ENCODE data around the gene TMEM175.

Gene TMEM175

DNA sequence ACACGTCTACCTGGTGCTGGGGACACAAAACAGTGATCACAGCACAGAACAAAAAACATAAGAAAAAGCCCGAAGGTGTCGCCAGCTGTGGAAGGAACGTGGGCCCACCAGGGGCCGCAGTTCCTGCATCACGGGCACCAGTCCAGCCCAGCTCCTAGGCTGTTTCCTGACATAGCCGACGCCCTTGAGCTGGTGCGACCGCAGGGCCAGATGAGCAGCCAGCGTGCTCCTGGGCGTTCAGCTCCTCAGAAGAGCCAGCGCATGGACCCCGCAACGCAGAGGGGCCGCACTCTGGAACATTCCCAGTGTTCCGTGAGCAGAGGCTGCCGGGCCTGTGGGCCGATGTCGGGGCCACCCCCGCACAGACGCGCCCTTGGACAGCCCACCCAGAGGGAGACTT is 44.2 kb upstream of the TMEM175 start:
- H3K36me3 ChIP-seq (ENCODE audit: insufficient read depth), result no peaks in the 10 kb centered on the region

GRCh38 chr4:889516-889915 is 42.7 kb upstream of the TMEM175 start:
- no peaks in the 10 kb centered on the region for H3K27me3 ChIP-seq (ENCODE audit: insufficient read depth, low read depth)
- no peak overlapping the region for H2AFZ ChIP-seq (ENCODE audit: low read depth)
- no peak overlapping the region for H3K9ac ChIP-seq
- H3K4me2 ChIP-seq, result no peak overlapping the region
- no peak overlapping the region for H3K27ac ChIP-seq
- H3K4me3 ChIP-seq (IDR thresholded peaks at IDR 0.05; ENCODE audit: insufficient read depth, low read depth, low read length), result no peak overlapping the region
- TF ChIP-seq, protein P1, sequence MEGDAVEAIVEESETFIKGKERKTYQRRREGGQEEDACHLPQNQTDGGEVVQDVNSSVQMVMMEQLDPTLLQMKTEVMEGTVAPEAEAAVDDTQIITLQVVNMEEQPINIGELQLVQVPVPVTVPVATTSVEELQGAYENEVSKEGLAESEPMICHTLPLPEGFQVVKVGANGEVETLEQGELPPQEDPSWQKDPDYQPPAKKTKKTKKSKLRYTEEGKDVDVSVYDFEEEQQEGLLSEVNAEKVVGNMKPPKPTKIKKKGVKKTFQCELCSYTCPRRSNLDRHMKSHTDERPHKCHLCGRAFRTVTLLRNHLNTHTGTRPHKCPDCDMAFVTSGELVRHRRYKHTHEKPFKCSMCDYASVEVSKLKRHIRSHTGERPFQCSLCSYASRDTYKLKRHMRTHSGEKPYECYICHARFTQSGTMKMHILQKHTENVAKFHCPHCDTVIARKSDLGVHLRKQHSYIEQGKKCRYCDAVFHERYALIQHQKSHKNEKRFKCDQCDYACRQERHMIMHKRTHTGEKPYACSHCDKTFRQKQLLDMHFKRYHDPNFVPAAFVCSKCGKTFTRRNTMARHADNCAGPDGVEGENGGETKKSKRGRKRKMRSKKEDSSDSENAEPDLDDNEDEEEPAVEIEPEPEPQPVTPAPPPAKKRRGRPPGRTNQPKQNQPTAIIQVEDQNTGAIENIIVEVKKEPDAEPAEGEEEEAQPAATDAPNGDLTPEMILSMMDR (conservative IDR thresholded peaks at IDR 0.05; ENCODE audit: low read depth, low read length), result no peak
- H3K79me2 ChIP-seq (ENCODE audit: insufficient read depth, low read depth), result no peaks in the 10 kb centered on the region
- no peaks in the 10 kb centered on the region for H3K36me3 ChIP-seq (ENCODE audit: insufficient read depth)
- no peaks in the 10 kb centered on the region for H4K20me1 ChIP-seq (ENCODE audit: insufficient read depth)
- H3K4me1 ChIP-seq (ENCODE audit: low read depth, poor library complexity, severe bottlenecking), result no peaks in the 10 kb centered on the region

More for the DNA sequence above, 44.2 kb upstream of the TMEM175 start:
- Histone ChIP-seq H3K9ac (no peak overlapping the region), H4K20me1 (ENCODE audit: insufficient read depth) (no peaks in the 10 kb centered on the region), H3K79me2 (ENCODE audit: insufficient read depth, low read depth) (no peaks in the 10 kb centered on the region), H3K27me3 (ENCODE audit: insufficient read depth, low read depth) (no peaks in the 10 kb centered on the region), H3K4me1 (ENCODE audit: low read depth, poor library complexity, severe bottlenecking) (no peaks in the 10 kb centered on the region), H2AFZ (ENCODE audit: low read depth) (no peak overlapping the region), H3K4me3 (IDR thresholded peaks at IDR 0.05; ENCODE audit: insufficient read depth, low read depth, low read length) (no peak overlapping the region), H3K27ac (no peak overlapping the region), H3K4me2 (no peak overlapping the region)
- TF ChIP-seq, protein P1 (conservative IDR thresholded peaks at IDR 0.05; ENCODE audit: low read depth, low read length), result no peak

DNA sequence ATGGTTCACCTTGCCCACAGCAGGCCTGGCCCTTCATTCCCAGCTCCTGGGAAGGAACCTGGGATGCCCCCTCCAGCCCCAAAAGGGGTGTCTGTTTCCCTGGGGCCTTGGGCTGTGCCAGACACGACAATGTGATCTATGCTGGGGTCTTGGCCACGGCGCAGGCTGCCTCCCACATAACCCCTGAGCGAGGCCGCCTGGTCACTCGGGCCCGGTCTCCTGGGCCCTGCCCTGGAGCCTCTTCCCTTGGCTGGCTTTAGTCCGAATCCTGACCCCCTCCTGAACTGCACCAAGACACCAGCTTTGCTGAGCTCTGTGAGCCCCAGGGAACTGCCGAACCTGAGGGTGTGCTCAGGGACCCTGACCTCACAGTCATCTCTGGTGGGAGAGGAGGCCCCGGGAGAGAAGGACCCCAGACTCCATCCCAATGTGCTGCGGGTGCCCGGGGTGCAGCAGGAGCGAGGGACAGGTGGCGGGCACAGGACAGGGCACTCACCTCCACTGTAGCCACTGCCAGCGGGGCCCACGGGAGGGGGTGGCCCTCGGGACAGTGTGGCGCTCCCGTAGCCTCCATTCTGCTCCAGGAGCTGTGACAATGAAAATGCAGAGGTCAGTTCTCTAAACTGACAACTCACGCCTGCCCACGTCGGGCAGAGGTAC is 42.1 kb upstream of the TMEM175 start:
- H3K4me1 ChIP-seq (ENCODE audit: low read depth, poor library complexity, severe bottlenecking), result no peaks in the 10 kb centered on the region
- H3K27ac ChIP-seq, result no peak overlapping the region
- no peak overlapping the region for H3K4me2 ChIP-seq
- TF ChIP-seq, protein P1 (conservative IDR thresholded peaks at IDR 0.05; ENCODE audit: low read depth, low read length), result no peak
- no peak overlapping the region for H3K4me3 ChIP-seq (IDR thresholded peaks at IDR 0.05; ENCODE audit: insufficient read depth, low read depth, low read length)
- H3K27me3 ChIP-seq (ENCODE audit: insufficient read depth, low read depth), result no peaks in the 10 kb centered on the region
- no peaks in the 10 kb centered on the region for H3K36me3 ChIP-seq (ENCODE audit: insufficient read depth)
- no peaks in the 10 kb centered on the region for H3K79me2 ChIP-seq (ENCODE audit: insufficient read depth, low read depth)
- no peak overlapping the region for H3K9ac ChIP-seq
- H2AFZ ChIP-seq (ENCODE audit: low read depth), result no peak overlapping the region
- H4K20me1 ChIP-seq (ENCODE audit: insufficient read depth), result no peaks in the 10 kb centered on the region

DNA sequence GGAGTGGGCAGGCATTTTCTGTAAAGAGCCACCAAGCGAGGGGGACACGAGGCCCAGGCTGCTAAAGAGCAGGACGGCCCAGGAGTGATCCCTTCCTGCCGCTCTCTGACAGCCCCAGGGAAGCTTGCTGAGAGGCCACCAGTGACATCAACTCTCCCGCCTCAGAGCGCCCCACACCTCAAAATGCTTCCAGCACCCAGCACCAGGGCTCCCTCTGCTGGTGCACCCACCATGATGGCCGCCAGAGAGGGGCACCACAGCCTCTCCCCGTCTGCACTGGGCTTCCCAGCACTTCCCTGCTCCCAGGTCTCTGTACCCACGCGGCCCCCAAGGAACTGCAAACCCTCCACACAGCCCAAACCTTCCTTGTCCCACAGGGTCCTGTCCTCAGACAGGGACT is 40.5 kb upstream of the TMEM175 start:
- no peaks in the 10 kb centered on the region for H3K36me3 ChIP-seq (ENCODE audit: insufficient read depth)

More for the DNA sequence above, 40.5 kb upstream of the TMEM175 start:
- H4K20me1 ChIP-seq (ENCODE audit: insufficient read depth), result no peaks in the 10 kb centered on the region
- no peaks in the 10 kb centered on the region for H3K79me2 ChIP-seq (ENCODE audit: insufficient read depth, low read depth)
- no peak overlapping the region for H3K27ac ChIP-seq
- H3K4me3 ChIP-seq (IDR thresholded peaks at IDR 0.05; ENCODE audit: insufficient read depth, low read depth, low read length), result no peak overlapping the region
- no peak overlapping the region for H3K9ac ChIP-seq
- TF ChIP-seq, protein P1 (conservative IDR thresholded peaks at IDR 0.05; ENCODE audit: low read depth, low read length), result no peak
- no peak overlapping the region for H3K4me2 ChIP-seq
- H3K4me1 ChIP-seq (ENCODE audit: low read depth, poor library complexity, severe bottlenecking), result no peaks in the 10 kb centered on the region
- no peaks in the 10 kb centered on the region for H3K27me3 ChIP-seq (ENCODE audit: insufficient read depth, low read depth)
- no peak overlapping the region for H2AFZ ChIP-seq (ENCODE audit: low read depth)

All from KMS-11 (cell line).